ENCODE measurements around the gene SLIT3.

DNA sequence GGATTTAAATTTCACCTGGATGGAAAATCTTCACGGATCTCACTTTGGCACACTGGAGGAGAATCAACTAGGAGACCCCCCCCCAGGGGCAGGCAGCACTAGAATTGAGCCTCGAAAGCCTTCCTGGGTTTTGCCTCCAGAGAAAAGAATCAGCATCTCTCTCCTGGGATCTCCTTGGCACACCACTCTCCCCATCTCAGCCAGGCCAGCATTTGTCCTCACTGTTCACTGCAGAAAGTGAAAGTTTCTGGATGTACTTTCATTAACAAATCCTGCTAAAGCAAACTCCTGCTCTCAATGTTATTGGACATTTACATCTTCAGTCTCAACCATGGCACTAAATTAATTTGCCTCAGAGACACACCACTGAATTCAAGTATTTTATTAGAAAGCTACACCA is 312.2 kb downstream of the SLIT3 start:
- TF ChIP-seq, protein P1, sequence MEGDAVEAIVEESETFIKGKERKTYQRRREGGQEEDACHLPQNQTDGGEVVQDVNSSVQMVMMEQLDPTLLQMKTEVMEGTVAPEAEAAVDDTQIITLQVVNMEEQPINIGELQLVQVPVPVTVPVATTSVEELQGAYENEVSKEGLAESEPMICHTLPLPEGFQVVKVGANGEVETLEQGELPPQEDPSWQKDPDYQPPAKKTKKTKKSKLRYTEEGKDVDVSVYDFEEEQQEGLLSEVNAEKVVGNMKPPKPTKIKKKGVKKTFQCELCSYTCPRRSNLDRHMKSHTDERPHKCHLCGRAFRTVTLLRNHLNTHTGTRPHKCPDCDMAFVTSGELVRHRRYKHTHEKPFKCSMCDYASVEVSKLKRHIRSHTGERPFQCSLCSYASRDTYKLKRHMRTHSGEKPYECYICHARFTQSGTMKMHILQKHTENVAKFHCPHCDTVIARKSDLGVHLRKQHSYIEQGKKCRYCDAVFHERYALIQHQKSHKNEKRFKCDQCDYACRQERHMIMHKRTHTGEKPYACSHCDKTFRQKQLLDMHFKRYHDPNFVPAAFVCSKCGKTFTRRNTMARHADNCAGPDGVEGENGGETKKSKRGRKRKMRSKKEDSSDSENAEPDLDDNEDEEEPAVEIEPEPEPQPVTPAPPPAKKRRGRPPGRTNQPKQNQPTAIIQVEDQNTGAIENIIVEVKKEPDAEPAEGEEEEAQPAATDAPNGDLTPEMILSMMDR (IDR thresholded peaks at IDR 0.05; ENCODE audit: insufficient read depth, low read length), result no peak
- TF ChIP-seq, protein P2, sequence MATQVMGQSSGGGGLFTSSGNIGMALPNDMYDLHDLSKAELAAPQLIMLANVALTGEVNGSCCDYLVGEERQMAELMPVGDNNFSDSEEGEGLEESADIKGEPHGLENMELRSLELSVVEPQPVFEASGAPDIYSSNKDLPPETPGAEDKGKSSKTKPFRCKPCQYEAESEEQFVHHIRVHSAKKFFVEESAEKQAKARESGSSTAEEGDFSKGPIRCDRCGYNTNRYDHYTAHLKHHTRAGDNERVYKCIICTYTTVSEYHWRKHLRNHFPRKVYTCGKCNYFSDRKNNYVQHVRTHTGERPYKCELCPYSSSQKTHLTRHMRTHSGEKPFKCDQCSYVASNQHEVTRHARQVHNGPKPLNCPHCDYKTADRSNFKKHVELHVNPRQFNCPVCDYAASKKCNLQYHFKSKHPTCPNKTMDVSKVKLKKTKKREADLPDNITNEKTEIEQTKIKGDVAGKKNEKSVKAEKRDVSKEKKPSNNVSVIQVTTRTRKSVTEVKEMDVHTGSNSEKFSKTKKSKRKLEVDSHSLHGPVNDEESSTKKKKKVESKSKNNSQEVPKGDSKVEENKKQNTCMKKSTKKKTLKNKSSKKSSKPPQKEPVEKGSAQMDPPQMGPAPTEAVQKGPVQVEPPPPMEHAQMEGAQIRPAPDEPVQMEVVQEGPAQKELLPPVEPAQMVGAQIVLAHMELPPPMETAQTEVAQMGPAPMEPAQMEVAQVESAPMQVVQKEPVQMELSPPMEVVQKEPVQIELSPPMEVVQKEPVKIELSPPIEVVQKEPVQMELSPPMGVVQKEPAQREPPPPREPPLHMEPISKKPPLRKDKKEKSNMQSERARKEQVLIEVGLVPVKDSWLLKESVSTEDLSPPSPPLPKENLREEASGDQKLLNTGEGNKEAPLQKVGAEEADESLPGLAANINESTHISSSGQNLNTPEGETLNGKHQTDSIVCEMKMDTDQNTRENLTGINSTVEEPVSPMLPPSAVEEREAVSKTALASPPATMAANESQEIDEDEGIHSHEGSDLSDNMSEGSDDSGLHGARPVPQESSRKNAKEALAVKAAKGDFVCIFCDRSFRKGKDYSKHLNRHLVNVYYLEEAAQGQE (IDR thresholded peaks at IDR 0.05; ENCODE audit: insufficient replicate concordance, low read depth), result no peak
